Naive thymus-derived CD8-positive, alpha-beta T cell (primary cell): ENCODE results near the gene IL13. TPM values are rescaled to one million over a fixed set of nuclear protein-coding genes. Genes with fewer than 3 reads are reported as not detected.
A peak's percentile ranks its signal among the peaks of the same experiment; 100 is the strongest.

Source experiments
- ATAC-seq, 2 donors: fragments of 150-1000 bp; cut with Tn5 transposase in 1 of 2; sonication (Bioruptor Pico), chemical (Tn5 transposase) in 1 of 2; 1 replicate in 1 of 2; 2 replicates in 1 of 2; pipeline ENCODE4 v1.10.0; 2021; ENCODE audit warnings: mild to moderate bottlenecking in 2 of 2, moderate library complexity in 2 of 2
- POLR2A ChIA-PET: fragments of 350-600 bp; sonication (Branson Sonifier 250); formaldehyde crosslinking; loops from one replicate; lab custom pipeline; 2021; ENCODE audit warnings: antibody characterized with exemption; lab: Charles Lee
- DNase-seq, 10 donors: peaks; one replicate each; pipeline versions ENCODE4 v3.0.0 to v3.0.0-alpha.2; 2020 to 2022
- H3K27ac Mint-ChIP-seq, 10 donors: one replicate each; pipeline ENCODE4 v1.8.0; 2020 to 2022; ENCODE audit warnings: mild to moderate bottlenecking in 10 of 10, mixed read lengths in 10 of 10, moderate library complexity in 4 of 10, inconsistent platforms in 1 of 10
- H3K27me3 Mint-ChIP-seq, 5 donors: one replicate each; pipeline ENCODE4 v1.8.0; 2021 to 2022; ENCODE audit warnings: mixed read lengths in 5 of 5
- H3K36me3 Mint-ChIP-seq, 3 donors: one replicate each; pipeline ENCODE4 v1.8.0; 2020 to 2022; ENCODE audit warnings: mixed read lengths in 3 of 3, mild to moderate bottlenecking in 2 of 3, inconsistent platforms in 1 of 3
- H3K4me1 Mint-ChIP-seq, 4 donors: one replicate each; pipeline ENCODE4 v1.8.0; 2021 to 2022; ENCODE audit warnings: mixed read lengths in 4 of 4
- H3K4me3 Mint-ChIP-seq, 10 donors: one replicate each; pipeline ENCODE4 v1.8.0; 2020 to 2022; ENCODE audit warnings: mild to moderate bottlenecking in 10 of 10, mixed read lengths in 10 of 10, moderate library complexity in 6 of 10, inconsistent platforms in 1 of 10
- H3K9me3 Mint-ChIP-seq, 9 donors: one replicate each; pipeline ENCODE4 v1.8.0; 2020 to 2022; ENCODE audit warnings: mixed read lengths in 9 of 9, mild to moderate bottlenecking in 3 of 9, inconsistent platforms in 1 of 9, moderate library complexity in 1 of 9
- polyA plus RNA-seq, 3 donors: library from polyadenylated mRNA; unstranded; fragments of 300-500 nt; fragmentation: Illumina TruSeq; gene quantifications; one replicate each; pipeline ENCODE4 v1.2.3, GENCODE V29; 2021
- total RNA-seq, 8 experiments: library from RNA in 2 of 8; stranded (reverse) in 2 of 8; gene quantifications; one replicate each; pipeline ENCODE4 v1.2.3 and lab custom pipeline; 2021 to 2026

Gene IL13
- total and polyA plus RNA-seq, 5 experiments from 2014 or later: 0.31 TPM; not detected in 4

- POLR2A ChIA-PET: no interaction called here
- no peak for ATAC-seq
- no peak overlapping the region for H3K4me3 Mint-ChIP-seq
These were observed 1.9 kb downstream of the IL13 start for GRCh38 chr5:132659598-132660493.

DNA sequence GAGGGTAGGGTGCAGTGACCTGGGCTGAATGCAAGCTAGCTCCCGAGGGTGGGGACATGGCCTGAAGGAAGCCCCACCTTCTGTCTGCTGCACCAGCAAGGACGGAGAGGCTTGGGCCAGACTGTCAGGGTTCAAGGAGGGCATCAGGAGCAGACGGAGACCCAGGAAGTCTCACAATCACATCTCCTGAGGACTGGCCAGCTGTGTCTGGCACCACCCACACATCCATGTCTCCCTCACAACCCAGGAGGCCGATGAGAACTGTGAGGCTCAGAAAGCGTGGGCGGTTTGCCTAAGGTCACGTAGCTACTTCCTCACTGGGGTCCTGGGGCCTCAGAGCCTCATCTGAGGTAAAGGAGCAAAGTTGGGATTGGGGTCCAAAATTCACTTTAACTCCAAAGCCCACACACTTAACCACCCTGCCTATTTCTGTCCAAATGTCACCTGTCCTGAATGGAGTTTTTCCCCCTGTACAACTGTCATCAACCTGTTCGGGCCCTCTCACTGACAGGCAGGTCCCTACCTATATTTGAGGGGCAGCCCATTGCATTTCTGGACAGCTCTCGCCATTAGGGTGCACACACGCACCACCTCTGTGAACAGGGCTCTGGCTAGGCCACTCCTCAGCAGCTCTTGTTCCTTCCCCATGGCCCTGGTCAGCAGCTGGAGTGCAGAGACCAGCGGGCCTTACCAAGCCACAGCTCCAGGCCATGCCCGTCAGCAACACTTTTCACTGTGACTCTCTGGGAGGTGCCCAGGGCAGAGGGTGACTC, 3.4 kb downstream of the IL13 start:
- peaks cover 5 to 45% (median 20%) of the 10 kb centered on the region in 5 donors for H3K27me3 Mint-ChIP-seq

More at GRCh38 chr5:132659598-132660493, 1.9 kb downstream of the IL13 start:
- H3K36me3 Mint-ChIP-seq: no peaks in the 10 kb centered on the region
- no peak for DNase-seq
- H3K27ac Mint-ChIP-seq: no peak overlapping the region
- H3K27me3 Mint-ChIP-seq: peaks cover 10 to 48% (median 21%) of the 10 kb centered on the region in 5 donors
- H3K9me3 Mint-ChIP-seq: no peaks in the 10 kb centered on the region
- H3K4me1 Mint-ChIP-seq: peaks cover 7 to 21% (median 11%) of the 10 kb centered on the region in 4 donors

DNA sequence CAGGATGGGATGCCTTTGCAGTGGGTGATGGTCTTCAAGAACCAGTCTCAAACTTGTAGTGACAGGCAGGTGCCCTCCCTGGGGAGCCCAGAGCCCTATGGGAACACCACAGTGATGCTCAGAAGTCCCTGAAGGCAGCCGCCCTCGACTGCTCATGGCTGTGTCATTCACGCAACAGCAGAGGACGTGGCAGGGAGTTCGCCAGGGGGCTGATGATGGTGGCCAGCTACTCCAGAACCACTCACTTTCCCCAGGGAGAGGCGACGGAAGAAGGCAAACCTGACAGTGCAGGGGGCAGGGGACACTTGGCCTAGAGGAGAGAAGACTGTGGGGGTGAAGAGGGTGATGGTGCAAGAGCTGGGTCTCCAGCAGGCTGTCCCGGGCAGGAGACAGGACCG, 4.0 kb downstream of the IL13 start:
- Mint-ChIP-seq H3K36me3 (no peaks in the 10 kb centered on the region), H3K27me3 (peaks cover 0 to 39% (median 18%) of the 10 kb centered on the region in 5 donors), H3K4me1 (peaks cover 2 to 15% (median 5%) of the 10 kb centered on the region in 4 donors), H3K4me3 (no peak overlapping the region), H3K27ac (peak overlapping the region in 2 of 10 donors; percentile 12 to 29), H3K9me3 (no peaks in the 10 kb centered on the region)
- no peak for ATAC-seq
- DNase-seq: no peak
- POLR2A ChIA-PET: no interaction called here

More for the DNA sequence above, 3.4 kb downstream of the IL13 start:
- no peak for ATAC-seq
- peaks cover 7 to 21% (median 10%) of the 10 kb centered on the region in 4 donors for H3K4me1 Mint-ChIP-seq
- POLR2A ChIA-PET: no interaction called here
- H3K4me3 Mint-ChIP-seq: no peak overlapping the region
- H3K27ac Mint-ChIP-seq: peak overlapping the region in 1 of 10 donors; percentile 78
- no peaks in the 10 kb centered on the region for H3K9me3 Mint-ChIP-seq
- H3K36me3 Mint-ChIP-seq: no peaks in the 10 kb centered on the region
- no peak for DNase-seq

DNA sequence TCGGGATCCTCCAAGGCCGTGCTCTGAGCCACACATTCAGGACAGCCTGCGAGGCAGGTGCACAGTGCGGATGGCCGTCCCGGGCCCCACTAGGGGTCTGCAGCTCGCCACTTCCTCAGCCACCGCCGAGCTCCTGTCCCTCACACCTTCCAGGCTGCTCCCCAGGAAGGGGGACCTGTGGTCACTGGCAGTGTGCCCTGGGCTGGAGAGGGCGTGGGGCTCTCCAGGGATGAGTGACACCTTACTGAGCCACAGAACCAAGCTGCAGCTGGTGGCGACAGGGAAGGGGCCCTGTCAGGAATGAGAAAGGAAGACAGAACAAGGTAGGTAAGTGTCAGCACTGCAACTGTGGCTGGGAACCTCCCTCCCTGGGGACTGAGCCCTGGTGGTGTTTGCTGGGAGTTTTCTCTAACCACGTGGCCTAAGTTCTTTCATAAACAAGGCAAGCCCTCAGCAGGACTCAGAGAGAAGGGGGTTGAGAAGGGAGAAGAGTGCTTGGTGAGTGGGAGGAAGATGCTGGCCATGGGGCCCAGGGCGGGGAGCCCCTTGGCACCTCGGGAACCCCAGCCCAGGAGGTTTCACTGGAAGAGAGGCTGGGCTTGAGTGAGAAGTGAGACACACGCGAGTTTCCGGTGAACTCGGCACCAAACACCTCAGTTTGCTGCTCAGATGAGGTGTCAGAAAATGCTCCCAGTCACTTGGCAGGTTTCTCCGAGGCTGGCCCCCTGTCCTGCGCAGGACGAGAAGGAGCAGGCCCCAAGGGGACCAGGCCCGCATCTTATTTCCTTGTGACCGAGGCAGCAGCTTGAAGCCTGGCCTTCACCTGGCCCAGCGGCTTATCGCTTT, 5.2 kb downstream of the IL13 start:
- peak overlapping the region in 3 of 10 donors; percentile 27 to 95 (median 72) for H3K27ac Mint-ChIP-seq
- POLR2A ChIA-PET: no interaction called here
- no peaks in the 10 kb centered on the region for H3K9me3 Mint-ChIP-seq
- ATAC-seq: no peak
- peaks cover 0 to 28% (median 15%) of the 10 kb centered on the region in 5 donors for H3K27me3 Mint-ChIP-seq
- peak overlapping the region in 1 of 10 donors; percentile 55 for H3K4me3 Mint-ChIP-seq
- DNase-seq: peak in 1 of 10 donors; percentile 37
- no peaks in the 10 kb centered on the region for H3K36me3 Mint-ChIP-seq
- H3K4me1 Mint-ChIP-seq: peaks cover 0 to 10% (median 1%) of the 10 kb centered on the region in 4 donors

DNA sequence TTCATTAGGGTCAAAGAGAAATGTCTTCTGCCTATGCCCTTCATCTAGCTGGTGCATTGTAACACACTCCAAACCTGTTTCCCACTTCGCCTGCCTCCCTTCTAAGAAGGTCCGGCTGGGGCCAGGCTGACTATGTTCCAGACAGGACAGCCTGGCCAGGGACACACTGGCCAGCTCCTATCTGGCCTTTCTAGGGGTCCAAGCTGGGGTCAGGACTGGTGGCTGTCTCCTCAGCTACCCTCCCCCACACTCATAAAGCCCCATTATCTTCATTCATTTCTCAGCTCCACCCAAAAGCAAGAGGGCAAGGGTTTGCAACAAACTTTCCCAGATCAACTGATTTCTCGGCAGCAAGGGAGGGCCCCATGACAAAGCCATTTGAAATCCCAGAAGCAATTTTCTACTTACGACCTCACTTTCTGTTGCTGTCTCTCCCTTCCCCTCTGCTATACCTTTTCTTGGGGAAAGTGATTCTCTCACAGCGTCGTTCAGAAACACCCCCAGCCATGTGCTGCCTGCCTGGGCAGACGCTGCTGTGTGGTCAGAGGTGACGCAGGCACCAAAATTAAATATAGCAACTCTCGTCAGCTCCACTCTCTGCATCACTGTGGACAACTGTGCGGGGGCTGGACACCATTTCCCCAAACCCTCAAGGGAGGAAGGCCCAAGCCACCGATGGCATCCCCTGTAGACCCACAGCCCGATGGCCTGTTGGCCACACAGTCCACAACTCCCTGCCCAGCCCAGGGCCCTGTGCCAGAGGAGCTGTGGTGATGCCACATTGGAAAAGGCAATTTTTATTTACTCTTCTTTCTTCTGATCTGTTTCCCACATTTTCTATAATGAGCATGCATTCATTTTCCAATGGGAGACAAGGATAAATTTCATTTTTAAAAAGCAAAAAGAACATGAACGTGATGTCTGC, 6.1 kb downstream of the IL13 start:
- POLR2A ChIA-PET: no interaction called here
- Mint-ChIP-seq H3K36me3 (no peaks in the 10 kb centered on the region), H3K27me3 (peaks cover 0 to 19% (median 6%) of the 10 kb centered on the region in 5 donors), H3K4me1 (peaks cover 0 to 10% (median under 1%) of the 10 kb centered on the region in 4 donors), H3K9me3 (no peaks in the 10 kb centered on the region), H3K4me3 (peak overlapping the region in 1 of 10 donors; percentile 67), H3K27ac (peak overlapping the region in 3 of 10 donors; percentile 33 to 95 (median 82))
- no peak for ATAC-seq
- peak in 1 of 10 donors; percentile 27 for DNase-seq

- Mint-ChIP-seq H3K9me3 (no peaks in the 10 kb centered on the region), H3K36me3 (no peaks in the 10 kb centered on the region), H3K4me3 (no peak overlapping the region), H3K27me3 (peaks cover 0 to 12% (median 4%) of the 10 kb centered on the region in 5 donors), H3K4me1 (peaks cover 0 to 10% (median under 1%) of the 10 kb centered on the region in 4 donors), H3K27ac (peak overlapping the region in 2 of 10 donors; percentile 32 to 95)
- POLR2A ChIA-PET: no interaction called here
- ATAC-seq (no peak), DNase-seq (no peak)
These were observed 6.8 kb downstream of the IL13 start for GRCh38 chr5:132664696-132665209.

GRCh38 chr5:132665574-132666080, 7.7 kb downstream of the IL13 start:
- Mint-ChIP-seq H3K27ac (no peak overlapping the region), H3K36me3 (no peaks in the 10 kb centered on the region), H3K4me3 (no peak overlapping the region), H3K27me3 (peaks cover 0 to 9% (median 3%) of the 10 kb centered on the region in 5 donors), H3K9me3 (no peaks in the 10 kb centered on the region), H3K4me1 (peaks cover 0 to 10% (median under 1%) of the 10 kb centered on the region in 4 donors)
- DNase-seq (no peak), ATAC-seq (no peak)
- POLR2A ChIA-PET: no interaction called here

GRCh38 chr5:132666310-132667123, 8.5 kb downstream of the IL13 start:
- H3K27me3 Mint-ChIP-seq: peaks cover 0 to 9% (median 0%) of the 10 kb centered on the region in 5 donors
- H3K4me1 Mint-ChIP-seq: peaks cover 0 to 10% (median under 1%) of the 10 kb centered on the region in 4 donors
- ATAC-seq: no peak
- no peak for DNase-seq
- H3K36me3 Mint-ChIP-seq: no peaks in the 10 kb centered on the region
- POLR2A ChIA-PET: no interaction called here
- no peaks in the 10 kb centered on the region for H3K9me3 Mint-ChIP-seq
- peak overlapping the region in 1 of 10 donors; percentile 31 for H3K27ac Mint-ChIP-seq
- no peak overlapping the region for H3K4me3 Mint-ChIP-seq

GRCh38 chr5:132667309-132667708, 9.3 kb downstream of the IL13 start:
- Mint-ChIP-seq H3K36me3 (no peaks in the 10 kb centered on the region), H3K27me3 (peaks cover 0 to 9% (median 0%) of the 10 kb centered on the region in 5 donors), H3K9me3 (no peaks in the 10 kb centered on the region), H3K4me3 (no peak overlapping the region), H3K4me1 (peaks cover 0 to 10% (median under 1%) of the 10 kb centered on the region in 4 donors), H3K27ac (no peak overlapping the region)
- DNase-seq: no peak
- ATAC-seq: no peak
- POLR2A ChIA-PET: no interaction called here
